Neural progenitor cell (in vitro differentiated cells): ENCODE measurements around the gene PIGL. TPM values are rescaled to one million over a fixed set of nuclear protein-coding genes. Genes with fewer than 3 reads are reported as not detected.
"Not testable (repeated sequence)": the region's sequence is repeated elsewhere in the genome, so short reads cannot be mapped to it uniquely, and the experiment has no call there.

Experiments
- DNase-seq: peaks from one replicate; pipeline ENCODE4 v3.0.0-alpha.2; 2016; ENCODE audit warnings: low spot score
- H2AFZ ChIP-seq: fragments of 200-600 bp; sonication (generic); replicated peaks from 2 replicates; pipeline ENCODE4 v1.6.1; 2016; ENCODE audit warnings: antibody characterized with exemption
- H3F3A ChIP-seq: fragments of 200-600 bp; sonication (generic); 2 replicates; pipeline ENCODE4 v1.6.1; 2016; ENCODE audit warnings: antibody characterized with exemption, low read depth
- H3K27ac ChIP-seq: fragments of 200-600 bp; sonication (generic); 2 replicates; pipeline ENCODE4 v1.5.1; 2016; ENCODE audit warnings: mild to moderate bottlenecking
- H3K27me3 ChIP-seq: fragments of 200-600 bp; sonication (generic); 2 replicates; pipeline ENCODE4 v1.6.1; 2016; ENCODE audit warnings: mild to moderate bottlenecking, moderate library complexity
- H3K36me3 ChIP-seq: fragments of 200-600 bp; sonication (generic); 2 replicates; pipeline ENCODE4 v1.5.1; 2016
- H3K4me1 ChIP-seq: fragments of 200-600 bp; sonication (generic); 2 replicates; pipeline ENCODE4 v1.6.1; 2016; ENCODE audit warnings: mixed run types
- H3K4me2 ChIP-seq: fragments of 200-600 bp; sonication (generic); 2 replicates; pipeline ENCODE4 v1.6.1; 2016
- H3K4me3 ChIP-seq: fragments of 200-600 bp; sonication (generic); 2 replicates; pipeline ENCODE4 v1.5.1; 2016
- H3K79me2 ChIP-seq: fragments of 200-600 bp; sonication (generic); 2 replicates; pipeline ENCODE4 v1.6.1; 2016; ENCODE audit warnings: low read depth
- H3K9ac ChIP-seq: fragments of 200-600 bp; sonication (generic); 2 replicates; pipeline ENCODE4 v1.6.1; 2016
- H3K9me3 ChIP-seq: fragments of 200-600 bp; sonication (generic); 2 replicates; pipeline ENCODE4 v1.5.1; 2016; ENCODE audit warnings: low read depth
- H4K20me1 ChIP-seq: fragments of 200-600 bp; sonication (generic); 2 replicates; pipeline ENCODE4 v1.6.1; 2016; ENCODE audit warnings: low read depth
- H3K27ac Mint-ChIP-seq: 3 replicates; pipeline ENCODE4 v1.8.0; 2021; ENCODE audit warnings: mixed read lengths
- H3K27me3 Mint-ChIP-seq: 2 replicates; pipeline ENCODE4 v1.8.0; 2022; ENCODE audit warnings: low read depth, mild to moderate bottlenecking, inconsistent platforms, moderate library complexity, mixed read lengths; ENCODE audit not compliant: insufficient read depth
- H3K36me3 Mint-ChIP-seq: 3 replicates; pipeline ENCODE4 v1.8.0; 2021; ENCODE audit warnings: mixed read lengths
- H3K4me1 Mint-ChIP-seq: 3 replicates; pipeline ENCODE4 v1.8.0; 2021; ENCODE audit warnings: mixed read lengths
- H3K4me3 Mint-ChIP-seq: 3 replicates; pipeline ENCODE4 v1.8.0; 2021; ENCODE audit warnings: mild to moderate bottlenecking, moderate library complexity, mixed read lengths
- H3K9me3 Mint-ChIP-seq: 3 replicates; pipeline ENCODE4 v1.8.0; 2020; ENCODE audit warnings: mixed read lengths
- CTCF ChIP-seq: fragments of 200-600 bp; sonication (generic); IDR thresholded peaks from 2 replicates; pipeline ENCODE4 v1.5.1; 2017; ENCODE audit warnings: antibody characterized with exemption, mild to moderate bottlenecking
- EZH2 ChIP-seq: fragments of 200-600 bp; sonication (generic); IDR thresholded peaks from 2 replicates; pipeline ENCODE4 v1.6.1; 2017; ENCODE audit warnings: antibody characterized with exemption, mild to moderate bottlenecking, moderate library complexity
- EZH2phosphoT487 ChIP-seq: fragments of 200-600 bp; sonication (generic); IDR thresholded peaks from 2 replicates; pipeline ENCODE4 v1.6.1; 2017; ENCODE audit warnings: antibody characterized with exemption
- total RNA-seq: library from RNA; depleted of rRNA; stranded (reverse); fragments of >200 nt; gene quantifications from 2 replicates; pipeline ENCODE4 v1.2.3, GENCODE V29; 2015; ENCODE audit warnings: low replicate concordance

Gene PIGL
- total RNA-seq, 1 donor from 2014 or later = 57.0 TPM

- peaks cover 22% of the 10 kb centered on the region for H4K20me1 ChIP-seq
- no peak overlapping the region for H3K27ac Mint-ChIP-seq
- no peak overlapping the region for H3K27ac ChIP-seq
- peaks cover 6% of the 10 kb centered on the region for H3K4me1 ChIP-seq
- no peak overlapping the region for H3K4me2 ChIP-seq
- H3K4me1 Mint-ChIP-seq = peaks cover 5% of the 10 kb centered on the region
- peaks cover 89% of the 10 kb centered on the region for H3K79me2 ChIP-seq
- peaks cover 37% of the 10 kb centered on the region for H3K36me3 Mint-ChIP-seq
- no peaks in the 10 kb centered on the region for H3K9me3 ChIP-seq
- H3K9me3 Mint-ChIP-seq = no peaks in the 10 kb centered on the region
- H3K27me3 ChIP-seq = no peaks in the 10 kb centered on the region
- no peak for DNase-seq
- no peak overlapping the region for H3K4me3 Mint-ChIP-seq
- no peak overlapping the region for H3K4me3 ChIP-seq
- H3K36me3 ChIP-seq = peaks cover 6% of the 10 kb centered on the region
- no peaks in the 10 kb centered on the region for H3K27me3 Mint-ChIP-seq
- H3F3A ChIP-seq = peaks cover 5% of the 10 kb centered on the region
- TF ChIP-seq EZH2phosphoT487 (no peak), EZH2 (no peak), CTCF (no peak)
- H3K9ac ChIP-seq = no peak overlapping the region
- H2AFZ ChIP-seq = no peak overlapping the region
Measured at GRCh38 chr17:16191604-16192003, 25.4 kb upstream of the PIGL start.

- DNase-seq, H3K4me1 ChIP-seq, H3K27me3 Mint-ChIP-seq, H3K4me1 Mint-ChIP-seq, H2AFZ ChIP-seq, H3K27ac ChIP-seq, H3K9me3 Mint-ChIP-seq, H3K4me2 ChIP-seq, H3K9me3 ChIP-seq, H3K36me3 ChIP-seq, H3K9ac ChIP-seq, H3K4me3 ChIP-seq, H3K4me3 Mint-ChIP-seq, H3F3A ChIP-seq, H3K27ac Mint-ChIP-seq, H3K27me3 ChIP-seq: not testable (repeated sequence)
- Histone ChIP-seq H3K79me2 (peaks cover 91% of the 10 kb centered on the region), H4K20me1 (peaks cover 25% of the 10 kb centered on the region)
- H3K36me3 Mint-ChIP-seq = peaks cover 39% of the 10 kb centered on the region
Measured at GRCh38 chr17:16194307-16194835, 22.6 kb upstream of the PIGL start.

- Mint-ChIP-seq H3K4me3 (no peak overlapping the region), H3K27ac (no peak overlapping the region), H3K9me3 (no peaks in the 10 kb centered on the region), H3K36me3 (peaks cover 26% of the 10 kb centered on the region), H3K4me1 (peaks cover 7% of the 10 kb centered on the region), H3K27me3 (no peaks in the 10 kb centered on the region)
- no peak overlapping the region for H2AFZ ChIP-seq
- H3K9me3 ChIP-seq = no peaks in the 10 kb centered on the region
- H4K20me1 ChIP-seq = peaks cover 35% of the 10 kb centered on the region
- no peaks in the 10 kb centered on the region for H3K4me1 ChIP-seq
- no peak for TF ChIP-seq EZH2
- no peak for TF ChIP-seq CTCF
- TF ChIP-seq EZH2phosphoT487 = no peak
- no peak overlapping the region for H3K27ac ChIP-seq
- no peaks in the 10 kb centered on the region for H3K27me3 ChIP-seq
- no peak overlapping the region for H3K4me2 ChIP-seq
- H3K36me3 ChIP-seq = no peaks in the 10 kb centered on the region
- H3K9ac ChIP-seq = no peak overlapping the region
- peaks cover 91% of the 10 kb centered on the region for H3K79me2 ChIP-seq
- no peak for DNase-seq
- H3K4me3 ChIP-seq = no peak overlapping the region
- H3F3A ChIP-seq = no peaks in the 10 kb centered on the region
Measured at GRCh38 chr17:16197276-16197675, 19.7 kb upstream of the PIGL start.

GRCh38 chr17:16199093-16199492, 17.9 kb upstream of the PIGL start:
- Mint-ChIP-seq H3K27ac (no peak overlapping the region), H3K4me3 (no peak overlapping the region), H3K36me3 (peaks cover 16% of the 10 kb centered on the region), H3K4me1 (peaks cover 18% of the 10 kb centered on the region), H3K27me3 (no peaks in the 10 kb centered on the region), H3K9me3 (no peaks in the 10 kb centered on the region)
- Histone ChIP-seq H3K4me1 (peaks cover 14% of the 10 kb centered on the region), H3K9ac (no peak overlapping the region), H3F3A (peaks cover 9% of the 10 kb centered on the region), H3K79me2 (peaks cover 100% of the 10 kb centered on the region), H3K27me3 (no peaks in the 10 kb centered on the region), H3K4me3 (no peak overlapping the region), H4K20me1 (peaks cover 52% of the 10 kb centered on the region), H3K27ac (no peak overlapping the region), H2AFZ (no peak overlapping the region), H3K36me3 (no peaks in the 10 kb centered on the region), H3K9me3 (no peaks in the 10 kb centered on the region), H3K4me2 (no peak overlapping the region)
- TF ChIP-seq CTCF = no peak
- no peak for TF ChIP-seq EZH2phosphoT487
- TF ChIP-seq EZH2 = no peak
- no peak for DNase-seq

- H3K27me3 Mint-ChIP-seq, H3K36me3 ChIP-seq, H3F3A ChIP-seq, H3K27me3 ChIP-seq, H3K9ac ChIP-seq, H3K4me3 Mint-ChIP-seq, H3K4me3 ChIP-seq, H3K9me3 Mint-ChIP-seq, H3K27ac Mint-ChIP-seq, H3K9me3 ChIP-seq, H3K27ac ChIP-seq, H2AFZ ChIP-seq, H3K4me2 ChIP-seq, DNase-seq: not testable (repeated sequence)
- peaks cover 13% of the 10 kb centered on the region for H3K36me3 Mint-ChIP-seq
- peaks cover 100% of the 10 kb centered on the region for H3K79me2 ChIP-seq
- peaks cover 29% of the 10 kb centered on the region for H3K4me1 Mint-ChIP-seq
- peaks cover 65% of the 10 kb centered on the region for H4K20me1 ChIP-seq
- peaks cover 21% of the 10 kb centered on the region for H3K4me1 ChIP-seq
Measured at GRCh38 chr17:16201693-16202131, 15.3 kb upstream of the PIGL start.
